ENCODE data around the gene PAAF1.

PAAF1 gene

DNA sequence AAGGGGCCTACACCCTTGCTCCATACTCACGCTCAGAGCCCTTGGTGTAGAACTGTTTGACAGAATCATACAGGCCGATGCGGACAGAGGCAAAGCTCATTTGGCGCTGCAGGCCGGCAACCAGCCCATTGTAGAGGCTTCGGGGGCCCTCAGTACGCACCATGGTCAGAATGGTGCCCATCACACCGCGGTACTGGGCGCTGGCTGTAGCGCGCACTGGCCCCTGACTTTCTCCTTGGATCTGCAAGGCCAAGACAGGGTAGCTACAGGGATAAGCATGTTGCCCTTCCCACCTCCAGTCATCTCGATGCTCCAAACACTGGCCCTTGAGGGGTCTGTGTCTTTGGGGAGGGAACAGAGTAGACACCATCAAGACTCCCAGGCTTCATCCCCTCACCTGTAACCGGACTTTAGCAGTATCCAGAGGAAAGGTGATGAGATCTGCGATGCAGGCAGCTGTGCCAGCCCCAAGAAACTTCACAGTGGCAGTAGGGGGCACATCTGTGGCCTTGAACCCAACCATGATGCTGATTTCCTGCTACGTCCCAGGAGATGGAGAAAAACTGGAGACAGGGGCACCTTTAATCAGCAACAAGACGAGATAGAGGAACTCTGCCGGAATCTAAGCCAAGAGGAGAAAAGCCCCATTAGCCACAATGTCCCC, 101.2 kb downstream of the PAAF1 start:
- TF ChIP-seq GATA1 (IDR thresholded peaks at IDR 0.05; ENCODE audit: low read depth, low read length) (no peak), POLR2A (IDR thresholded peaks at IDR 0.05; ENCODE audit: low read length) (no peak)
- DNase-seq: no peak

- DNase-seq: no peak
- no peak for TF ChIP-seq GATA1 (IDR thresholded peaks at IDR 0.05; ENCODE audit: low read depth, low read length)
- peak; percentile 70 for TF ChIP-seq POLR2A (IDR thresholded peaks at IDR 0.05; ENCODE audit: low read length)
Observed at GRCh38 chr11:73978576-73979086, 101.8 kb downstream of the PAAF1 start.

DNA sequence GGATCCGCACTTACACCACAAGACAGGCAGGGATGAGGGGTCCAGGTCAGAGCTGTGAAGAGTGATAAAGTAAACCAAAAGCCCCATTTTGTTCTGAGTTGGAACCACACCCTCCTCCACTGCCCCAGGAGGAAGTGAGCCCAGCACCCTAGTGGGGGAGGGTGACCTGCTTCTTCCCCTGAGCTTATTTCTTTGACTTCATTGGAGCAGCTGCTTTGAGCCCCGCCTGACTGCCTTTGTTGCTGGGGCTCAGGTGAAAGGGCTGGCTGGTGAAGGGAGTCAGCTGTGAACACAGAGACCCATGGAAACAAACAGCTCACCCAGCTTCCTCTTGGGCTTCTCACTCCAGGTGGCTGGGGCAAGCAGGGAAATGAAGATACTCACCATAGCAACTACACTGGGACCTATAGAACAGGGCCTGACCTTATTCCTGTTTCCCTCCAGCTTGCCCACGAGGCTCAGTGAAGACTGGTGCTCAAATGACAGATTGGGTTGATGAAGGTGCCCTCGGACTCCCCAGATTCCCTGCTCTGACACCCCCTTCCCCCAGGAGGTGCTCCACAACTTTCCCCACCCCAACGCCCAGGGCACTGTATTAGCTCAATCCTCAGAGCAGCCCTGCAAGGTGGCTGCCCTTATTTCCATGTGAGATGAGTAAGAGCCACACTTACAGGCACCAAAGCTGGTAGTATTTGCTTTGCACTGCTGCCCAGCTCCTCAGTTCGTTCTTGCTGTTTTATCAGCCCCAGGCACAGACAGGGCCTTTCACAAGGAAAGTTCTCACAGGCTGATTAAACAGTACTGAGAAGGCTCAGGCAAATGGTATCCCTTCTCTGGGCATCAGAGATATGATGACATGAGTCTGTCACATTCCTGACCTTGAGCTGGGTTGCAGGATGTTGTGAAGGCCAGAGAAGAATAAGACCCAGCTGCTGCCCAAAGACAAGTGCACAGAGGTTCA, 103.5 kb downstream of the PAAF1 start:
- DNase-seq: peak; percentile 90 to 95
- TF ChIP-seq GATA1 (IDR thresholded peaks at IDR 0.05; ENCODE audit: low read depth, low read length) (no peak), POLR2A (IDR thresholded peaks at IDR 0.05; ENCODE audit: low read length) (peak; percentile 72)
